ENCODE measurements around the gene SCYL2. TPM values are rescaled to one million over a fixed set of nuclear protein-coding genes. Genes with fewer than 3 reads are reported as not detected.
A peak's percentile ranks its signal among the peaks of the same experiment; 100 is the strongest.

Gene SCYL2
- total and polyA plus RNA-seq, 10 of the 15 experiments (the other 5 are each of a cell fraction or from before 2014, with no cell fraction given) = 5.4 to 34.3 (median 26.9) TPM

DNA sequence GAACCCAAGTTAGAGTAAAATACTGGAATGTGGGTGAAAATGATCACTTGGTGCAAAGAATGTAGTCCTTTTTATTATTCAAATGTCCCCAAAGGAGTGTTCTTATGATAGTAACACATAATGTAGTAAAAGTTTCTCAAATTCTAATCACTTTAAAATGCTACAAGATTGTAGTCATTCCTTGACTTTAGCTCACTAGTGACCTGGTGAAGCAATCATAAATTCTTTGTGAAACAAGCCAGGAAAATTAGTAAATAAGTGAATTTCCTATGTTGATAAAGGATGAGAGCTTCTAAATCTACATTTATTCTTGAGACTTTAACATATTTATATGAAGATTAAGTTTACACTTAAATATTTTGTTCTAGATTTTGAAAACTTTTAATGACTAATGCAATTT, 59.2 kb downstream of the SCYL2 start (continued):
- TF ChIP-seq, protein P1, sequence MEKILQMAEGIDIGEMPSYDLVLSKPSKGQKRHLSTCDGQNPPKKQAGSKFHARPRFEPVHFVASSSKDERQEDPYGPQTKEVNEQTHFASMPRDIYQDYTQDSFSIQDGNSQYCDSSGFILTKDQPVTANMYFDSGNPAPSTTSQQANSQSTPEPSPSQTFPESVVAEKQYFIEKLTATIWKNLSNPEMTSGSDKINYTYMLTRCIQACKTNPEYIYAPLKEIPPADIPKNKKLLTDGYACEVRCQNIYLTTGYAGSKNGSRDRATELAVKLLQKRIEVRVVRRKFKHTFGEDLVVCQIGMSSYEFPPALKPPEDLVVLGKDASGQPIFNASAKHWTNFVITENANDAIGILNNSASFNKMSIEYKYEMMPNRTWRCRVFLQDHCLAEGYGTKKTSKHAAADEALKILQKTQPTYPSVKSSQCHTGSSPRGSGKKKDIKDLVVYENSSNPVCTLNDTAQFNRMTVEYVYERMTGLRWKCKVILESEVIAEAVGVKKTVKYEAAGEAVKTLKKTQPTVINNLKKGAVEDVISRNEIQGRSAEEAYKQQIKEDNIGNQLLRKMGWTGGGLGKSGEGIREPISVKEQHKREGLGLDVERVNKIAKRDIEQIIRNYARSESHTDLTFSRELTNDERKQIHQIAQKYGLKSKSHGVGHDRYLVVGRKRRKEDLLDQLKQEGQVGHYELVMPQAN (conservative IDR thresholded peaks at IDR 0.05) = no peak
- no peak for TF ChIP-seq TBL1XR1 (IDR thresholded peaks at IDR 0.05; ENCODE audit: low read depth, low read length)
- TF ChIP-seq RUNX3 (IDR thresholded peaks at IDR 0.05; ENCODE audit: low read length) = no peak
- no peak for TF ChIP-seq SREBF1 (IDR thresholded peaks at IDR 0.05; ENCODE audit: low read length)

DNA sequence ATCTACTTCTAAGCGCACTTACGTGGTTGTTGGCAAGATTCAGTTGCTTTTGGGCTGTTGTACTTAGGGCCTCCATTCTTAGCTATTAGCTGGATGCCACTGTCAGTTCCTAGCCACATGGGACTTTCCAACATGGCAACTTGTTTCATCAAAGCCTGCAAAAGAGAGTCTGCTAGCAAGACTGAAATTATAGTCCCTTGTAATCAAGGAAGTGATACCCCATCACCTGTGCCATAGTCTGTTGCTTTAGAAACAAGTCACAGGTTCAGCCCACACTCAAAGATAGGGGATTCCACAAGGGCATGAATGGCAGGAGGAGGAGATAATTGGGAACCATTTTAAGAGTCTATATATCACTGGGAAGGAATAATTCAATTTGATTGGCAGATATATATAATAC, 62.8 kb downstream of the SCYL2 start:
- CTCF ChIA-PET = interaction anchor here (0.5 to 1.5 kb wide), 5 partner anchors 12 to 192 kb away, joined by 3 read pairs; partner anchors contain the start of genes DEPDC4 and SCYL2
- peaks cover 1 to 9% of the 10 kb centered on the region in 2 experiments; a peak in 3 of 4 replicates for H3K36me3 ChIP-seq (ENCODE audit: control insufficient read depth in 2 of 2, insufficient read depth in 2 of 2, low read length in 1 of 2)
- intact Hi-C loops (cut with micrococcal nuclease; ENCODE audit: unreplicated experiment) = no loop called here
- peak; percentile 77 for DNase-seq (ENCODE audit: low read depth, low spot score)
- H3K27ac ChIP-seq (ENCODE audit: control insufficient read depth, insufficient read depth) = peak overlapping the region; percentile 89
- no TSS peak for BruUV-seq (replicated peaks)
- POLR2A ChIA-PET = interaction anchor here (0.5 to 2.1 kb wide), 6 partner anchors 12 to 1555 kb away, joined by 3 to 18 read pairs (median 4); partner anchors contain the start of genes DEPDC4 and SCYL2
- H3K27me3 ChIP-seq (replicated peaks in 1 of 2; ENCODE audit: control insufficient read depth in 2 of 2, insufficient read depth in 2 of 2, low read length in 1 of 2) = no peaks in the 10 kb centered on the region
- H4K20me1 ChIP-seq (ENCODE audit: control insufficient read depth, insufficient read depth) = no peaks in the 10 kb centered on the region
- H2AFZ ChIP-seq (ENCODE audit: control insufficient read depth, low read depth, low read length) = peak overlapping the region; percentile 78
- in situ Hi-C loops (cut with MboI) = no loop called here
- 71% methylated on average over 2 of the region's 2 CpGs for WGBS (ENCODE audit: insufficient coverage, insufficient replicate concordance, low lambda C conversion rate, missing lambda C conversion rate)
- H3K4me3 ChIP-seq = no peak overlapping the region
- peaks cover 9% of the 10 kb centered on the region for H3K4me1 ChIP-seq (ENCODE audit: control insufficient read depth, insufficient read depth, low read length)
- peak; percentile 99 for ATAC-seq
- peak; percentile 70 for FAIRE-seq
- H3K4me2 ChIP-seq (ENCODE audit: control insufficient read depth, insufficient read depth) = peak overlapping the region; percentile 53; the same call in 1 of the 2 replicates
- SMC1A ChIA-PET (ENCODE audit: uncharacterized antibody, unreplicated experiment) = interaction anchor here (0.6 to 2.0 kb wide), 9 partner anchors 13 to 237 kb away, joined by 3 to 14 read pairs (median 3); partner anchors contain the start of genes DEPDC4 and SCYL2
- H3K9ac ChIP-seq (ENCODE audit: control insufficient read depth, insufficient read depth, low read length) = no peak overlapping the region
- H3K79me2 ChIP-seq (ENCODE audit: control insufficient read depth, insufficient read depth, low read length) = no peaks in the 10 kb centered on the region
- RAD21 ChIA-PET (ENCODE audit: unreplicated experiment) = no interaction called here
- H3K9me3 ChIP-seq (replicated peaks; ENCODE audit: control insufficient read depth, insufficient read depth, low read length) = no peaks in the 10 kb centered on the region; the same call in 2 of the 3 replicates
- TF ChIP-seq RFX5 (IDR thresholded peaks at IDR 0.05; ENCODE audit: low read depth, low read length) = no peak
- TF ChIP-seq ZZZ3 (IDR thresholded peaks at IDR 0.05; ENCODE audit: control insufficient read depth, insufficient read length, low read depth) = no peak
- TF ChIP-seq, protein P2, sequence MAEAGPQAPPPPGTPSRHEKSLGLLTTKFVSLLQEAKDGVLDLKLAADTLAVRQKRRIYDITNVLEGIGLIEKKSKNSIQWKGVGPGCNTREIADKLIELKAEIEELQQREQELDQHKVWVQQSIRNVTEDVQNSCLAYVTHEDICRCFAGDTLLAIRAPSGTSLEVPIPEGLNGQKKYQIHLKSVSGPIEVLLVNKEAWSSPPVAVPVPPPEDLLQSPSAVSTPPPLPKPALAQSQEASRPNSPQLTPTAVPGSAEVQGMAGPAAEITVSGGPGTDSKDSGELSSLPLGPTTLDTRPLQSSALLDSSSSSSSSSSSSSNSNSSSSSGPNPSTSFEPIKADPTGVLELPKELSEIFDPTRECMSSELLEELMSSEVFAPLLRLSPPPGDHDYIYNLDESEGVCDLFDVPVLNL (IDR thresholded peaks at IDR 0.05; ENCODE audit: low read depth, low read length) = no peak
- peak; percentile 27 to 57; a peak in 1 of 4 replicates for TF ChIP-seq BHLHE40 (IDR thresholded peaks at IDR 0.05; ENCODE audit: borderline replicate concordance in 1 of 2, low read depth in 2 of 2, low read length in 1 of 2)
- TF ChIP-seq NFIC (IDR thresholded peaks at IDR 0.05; ENCODE audit: low read depth, low read length) = peak; percentile 16; the same call in 1 of the 2 replicates
- TF ChIP-seq HCFC1 (IDR thresholded peaks at IDR 0.05; ENCODE audit: low read length) = no peak
- no peak for TF ChIP-seq KLF5 (IDR thresholded peaks at IDR 0.05; ENCODE audit: partially characterized antibody)
- TF ChIP-seq JUND (IDR thresholded peaks at IDR 0.05; ENCODE audit: low read depth, low read length) = no peak
- TF ChIP-seq RAD51 (IDR thresholded peaks at IDR 0.05) = peak; percentile 45
- 0 out of 2 replicates have a peak, but pooled peaks have one; percentile 40 for TF ChIP-seq BMI1 (IDR thresholded peaks at IDR 0.05; ENCODE audit: borderline replicate concordance)
- TF ChIP-seq RCOR1 (conservative IDR thresholded peaks at IDR 0.05; ENCODE audit: low read depth, low read length) = no peak
- no peak for TF ChIP-seq GABPA (IDR thresholded peaks at IDR 0.05; ENCODE audit: low read depth)
- TF ChIP-seq TARDBP (IDR thresholded peaks at IDR 0.05; ENCODE audit: borderline replicate concordance) = no peak
- TF ChIP-seq FOXK2 (IDR thresholded peaks at IDR 0.05) = no peak
- TF ChIP-seq GATAD2B (conservative IDR thresholded peaks at IDR 0.05; ENCODE audit: low read depth) = no peak
- no peak for TF ChIP-seq ZNF622 (IDR thresholded peaks at IDR 0.05)
- no peak for TF ChIP-seq RAD21 (IDR thresholded peaks at IDR 0.05; ENCODE audit: insufficient read depth, low read depth, low read length)
- TF ChIP-seq TCF12 (IDR thresholded peaks at IDR 0.05; ENCODE audit: low read depth, low read length) = peak; percentile 35; the same call in 1 of the 2 replicates

All from GM12878 (cell line).